SH-SY5Y (cell line): Measurements from ENCODE around the gene RNF167.

Experiments
- GATA2 ChIP-seq: IDR thresholded peaks from 2 replicates; pipeline ENCODE4 v1.6.1; 2011; ENCODE audit warnings: mild to moderate bottlenecking, low read depth, low read length
- GATA3 ChIP-seq: IDR thresholded peaks from 2 replicates; pipeline ENCODE4 v1.6.1; 2011; ENCODE audit warnings: low read depth, mild to moderate bottlenecking, low read length, moderate library complexity

DNA sequence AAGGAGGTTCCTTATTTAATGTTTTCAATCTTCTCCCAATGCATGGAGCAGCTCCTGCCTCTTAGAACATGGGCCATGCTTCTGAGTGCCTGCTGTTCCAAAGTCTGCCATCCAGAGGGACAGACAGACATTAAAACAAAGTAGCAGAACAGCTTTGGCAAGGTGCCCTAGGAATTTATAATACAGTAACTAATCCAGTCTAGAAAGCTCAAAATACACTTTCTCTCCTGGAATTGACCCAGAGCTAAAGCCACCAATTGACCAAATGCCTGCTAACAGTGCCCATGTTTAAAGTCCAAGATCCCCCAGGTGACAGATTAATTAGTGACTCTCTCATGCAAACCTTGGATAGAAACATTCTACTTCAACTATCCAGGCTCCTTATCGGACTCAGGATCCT is 26.1 kb upstream of the RNF167 start:
- TF ChIP-seq GATA3 (no peak), GATA2 (no peak)
